Thymus (tissue), 11 donors: ENCODE data around the gene AFF1. TPM values are rescaled to one million over a fixed set of nuclear protein-coding genes. Genes with fewer than 3 reads are reported as not detected.
"Not testable (repeated sequence)": the region's sequence is repeated elsewhere in the genome, so short reads cannot be mapped to it uniquely, and the experiment has no call there.

Experiments used
- DNase-seq, 9 donors: peaks; one replicate each; pipeline ENCODE4 v3.0.0-alpha.2; 2013; ENCODE audit warnings: low spot score in 9 of 9, low read depth in 6 of 9, missing footprints in 1 of 9
- H3K27ac ChIP-seq, 2 donors: one replicate each; pipeline ENCODE4 v1.5.1; 2013; ENCODE audit warnings: control low read depth in 1 of 2, low read depth in 1 of 2, low read length in 1 of 2, mild to moderate bottlenecking in 1 of 2, moderate library complexity in 1 of 2
- H3K27me3 ChIP-seq, 2 donors: one replicate each; pipeline ENCODE4 v1.5.1; 2013; ENCODE audit warnings: low read length in 1 of 2; ENCODE audit not compliant: control insufficient read depth in 2 of 2, insufficient read depth in 1 of 2
- H3K36me3 ChIP-seq, 2 donors: one replicate each; pipeline ENCODE4 v1.5.1; 2013; ENCODE audit warnings: low read length in 1 of 2, mild to moderate bottlenecking in 1 of 2, moderate library complexity in 1 of 2; ENCODE audit not compliant: control insufficient read depth in 2 of 2, insufficient read depth in 2 of 2
- H3K4me1 ChIP-seq, 2 donors: one replicate each; pipeline ENCODE4 v1.5.1; 2013; ENCODE audit warnings: low read length in 2 of 2; ENCODE audit not compliant: control insufficient read depth in 2 of 2, insufficient read depth in 2 of 2
- H3K4me3 ChIP-seq, 2 donors: one replicate each; pipeline ENCODE4 v1.5.1; 2013; ENCODE audit warnings: low read length in 2 of 2, control low read depth in 1 of 2, mild to moderate bottlenecking in 1 of 2
- H3K9me3 ChIP-seq, 2 donors: one replicate each; pipeline ENCODE4 v1.5.1; 2013; ENCODE audit warnings: low read length in 1 of 2, mild to moderate bottlenecking in 1 of 2; ENCODE audit not compliant: control insufficient read depth in 2 of 2, insufficient read depth in 1 of 2
- WGBS: extraction: QIAGEN DNeasy Blood & Tissue Kit; methylation state at CpG from one replicate; pipeline ENCODE4 v1.1.7; 2013; 5-methylcytosine and 5-hydroxymethylcytosine counted together
- polyA plus RNA-seq: library from polyadenylated mRNA; stranded (reverse); fragments of 200-250 nt; gene quantifications from one replicate; pipeline ENCODE4 v1.2.3, GENCODE V29; 2013
- total RNA-seq: library from RNA; stranded (reverse); fragments of 120-200 nt; gene quantifications from one replicate; pipeline ENCODE4 v1.2.4, GENCODE V29; 2013
- donor health status: healthy.

The AFF1 gene
- total and polyA plus RNA-seq, 2 donors = 12.3 to 13.3 TPM

DNA sequence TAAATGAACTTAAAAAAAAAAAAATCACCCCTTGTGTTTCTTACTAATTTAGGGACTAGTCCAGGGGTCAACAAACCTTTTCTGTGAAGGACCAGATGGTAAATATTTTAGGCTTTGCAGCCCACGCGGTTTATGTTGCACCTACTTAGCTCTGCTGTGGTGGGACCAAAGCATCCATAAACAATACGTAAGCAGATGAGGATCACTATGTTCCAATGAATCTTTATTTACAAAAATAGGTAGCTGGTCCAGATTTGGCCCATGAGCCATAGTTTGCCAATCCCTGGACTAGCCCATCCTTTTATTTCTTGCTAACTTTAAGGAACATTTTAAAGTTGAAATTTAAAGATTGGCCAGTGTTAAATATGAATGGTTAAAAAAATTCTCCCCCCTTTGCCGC is 95.3 kb downstream of the AFF1 start:
- Histone ChIP-seq H3K9me3 (no peaks in the 10 kb centered on the region), H3K4me1 (peaks cover 0 to 21% of the 10 kb centered on the region in 2 donors), H3K27ac (peak overlapping the region in 1 of 2 donors; percentile 10), H3K27me3 (no peaks in the 10 kb centered on the region), H3K4me3 (no peak overlapping the region), H3K36me3 (peaks cover 0 to 3% of the 10 kb centered on the region in 2 donors)
- DNase-seq = no peak
- WGBS = 96% methylated on average over 4 of the region's 4 CpGs

DNA sequence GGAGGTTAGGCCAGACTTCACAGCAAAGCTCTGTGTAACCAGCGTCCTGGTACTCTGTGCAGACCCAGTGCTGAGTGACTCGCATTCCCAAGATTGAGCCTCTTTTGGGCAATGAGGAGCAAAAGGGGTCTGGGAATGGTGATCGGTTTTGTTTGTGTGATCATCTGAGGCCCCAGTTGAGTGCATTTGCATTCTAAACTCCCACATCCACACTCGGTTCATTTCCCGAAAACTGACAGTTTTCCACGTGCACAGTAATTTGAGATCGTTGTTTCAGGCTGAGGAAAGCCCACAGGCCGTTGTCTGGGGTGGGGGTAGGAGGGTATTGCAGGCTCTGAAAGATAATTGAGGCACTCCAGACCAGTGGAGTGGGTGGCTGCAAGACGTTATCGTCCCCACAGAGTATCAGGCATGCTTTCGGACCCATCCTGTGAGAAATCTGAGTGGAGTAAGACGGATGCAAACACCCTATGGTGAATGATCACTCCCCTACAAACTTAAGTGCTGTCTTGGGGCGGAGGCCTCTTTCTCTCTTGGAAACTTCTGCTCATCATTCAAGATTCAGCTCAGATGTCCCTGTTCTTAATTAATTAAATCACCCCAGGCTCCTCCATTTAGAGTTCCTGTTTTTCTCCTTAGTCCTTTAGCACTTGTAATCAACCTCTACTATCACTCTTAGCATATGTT is 96.1 kb downstream of the AFF1 start:
- no peaks in the 10 kb centered on the region for H3K9me3 ChIP-seq
- H3K4me3 ChIP-seq = no peak overlapping the region
- 92% methylated on average over 13 of the region's 13 CpGs for WGBS
- peaks cover 0 to 3% of the 10 kb centered on the region in 2 donors for H3K36me3 ChIP-seq
- H3K27ac ChIP-seq = peak overlapping the region; percentile 10 to 32
- peaks cover 0 to 27% of the 10 kb centered on the region in 2 donors for H3K4me1 ChIP-seq
- H3K27me3 ChIP-seq = no peaks in the 10 kb centered on the region
- no peak for DNase-seq

DNA sequence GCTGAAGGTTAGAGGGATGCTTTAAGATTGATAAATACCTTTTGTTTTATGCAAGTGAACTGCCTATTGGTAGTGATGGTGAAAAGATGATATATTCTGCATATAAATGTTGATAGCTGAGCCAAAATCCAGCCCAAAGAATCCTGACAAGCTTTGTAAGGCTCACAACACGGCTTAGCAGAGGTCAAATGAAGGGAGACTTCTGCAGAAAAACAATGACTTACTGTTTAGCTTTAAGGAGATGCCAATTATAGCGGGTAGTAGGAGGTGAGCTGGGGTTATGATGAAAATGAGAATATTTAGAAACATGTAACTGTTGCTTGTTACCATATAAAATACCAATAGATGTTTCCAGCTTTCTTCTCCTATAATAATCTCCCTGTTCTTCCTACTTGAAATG is 97.1 kb downstream of the AFF1 start:
- no peak for DNase-seq
- H3K4me1 ChIP-seq = peaks cover 0 to 23% of the 10 kb centered on the region in 2 donors
- peaks cover 0 to 3% of the 10 kb centered on the region in 2 donors for H3K36me3 ChIP-seq
- WGBS = 86% methylated on average over 2 of the region's 2 CpGs
- no peaks in the 10 kb centered on the region for H3K9me3 ChIP-seq
- H3K4me3 ChIP-seq = no peak overlapping the region
- H3K27me3 ChIP-seq = no peaks in the 10 kb centered on the region
- H3K27ac ChIP-seq = no peak overlapping the region

DNA sequence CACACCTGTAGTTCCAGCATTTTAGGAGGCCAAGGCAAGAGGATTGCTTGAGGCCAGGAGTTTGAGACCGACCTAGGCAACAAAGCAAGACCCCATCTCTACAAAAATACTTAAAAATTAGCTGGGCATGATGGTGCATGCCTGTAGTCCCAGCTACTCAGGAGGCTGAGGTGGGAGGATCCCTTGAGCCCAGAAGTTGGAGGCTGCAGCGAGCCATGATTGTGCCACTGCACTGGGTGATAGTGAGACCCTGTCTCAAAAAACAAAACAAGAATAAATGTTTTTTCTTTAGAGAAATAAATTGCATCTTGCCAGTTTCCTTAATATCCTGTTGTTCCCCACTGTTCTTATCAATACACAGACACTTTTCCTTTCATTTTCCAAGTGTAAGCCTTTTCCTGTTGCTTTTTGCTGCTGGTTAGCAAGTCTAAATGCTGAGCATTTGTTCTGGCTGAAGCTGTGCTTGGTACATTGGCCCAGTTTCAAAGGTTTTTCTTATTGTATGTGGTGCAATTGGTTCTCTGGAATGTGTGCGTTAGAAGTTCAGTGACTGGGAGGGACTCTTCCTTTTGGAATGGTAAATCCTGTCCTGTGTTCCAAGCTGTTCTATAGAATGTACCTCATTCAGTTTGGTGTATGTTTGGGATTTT is 98.2 kb downstream of the AFF1 start:
- DNase-seq = no peak
- WGBS = 96% methylated on average over 3 of the region's 3 CpGs
- Histone ChIP-seq H3K27me3 (no peaks in the 10 kb centered on the region), H3K9me3 (no peaks in the 10 kb centered on the region), H3K27ac (no peak overlapping the region), H3K4me1 (peaks cover 0 to 23% of the 10 kb centered on the region in 2 donors), H3K36me3 (peaks cover 0 to 3% of the 10 kb centered on the region in 2 donors), H3K4me3 (no peak overlapping the region)

DNA sequence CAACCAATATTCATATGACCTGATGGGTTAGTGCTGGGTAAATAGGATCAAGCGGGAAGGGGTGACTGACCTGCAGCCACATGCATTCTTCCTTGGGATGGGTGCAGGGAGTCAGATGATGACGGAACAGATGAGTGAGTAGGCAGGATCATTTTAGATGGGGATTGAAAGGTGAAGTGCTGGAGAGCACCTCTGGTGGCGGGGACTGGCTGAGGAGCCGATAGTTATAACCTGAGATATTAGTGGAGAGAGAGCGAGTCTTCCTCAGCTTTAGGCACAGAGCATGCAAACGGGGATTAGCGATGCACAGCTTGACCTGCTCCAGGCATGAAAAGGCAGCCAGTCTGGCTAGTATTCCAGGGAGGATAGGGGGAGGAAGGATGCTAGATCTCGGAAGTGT is 99.1 kb downstream of the AFF1 start:
- no peak for DNase-seq
- H3K27ac ChIP-seq = no peak overlapping the region
- H3K36me3 ChIP-seq = peaks cover 0 to under 1% of the 10 kb centered on the region in 2 donors
- 97% methylated on average over 8 of the region's 8 CpGs for WGBS
- H3K27me3 ChIP-seq = no peaks in the 10 kb centered on the region
- peaks cover 0 to 21% of the 10 kb centered on the region in 2 donors for H3K4me1 ChIP-seq
- H3K4me3 ChIP-seq = no peak overlapping the region
- no peaks in the 10 kb centered on the region for H3K9me3 ChIP-seq

DNA sequence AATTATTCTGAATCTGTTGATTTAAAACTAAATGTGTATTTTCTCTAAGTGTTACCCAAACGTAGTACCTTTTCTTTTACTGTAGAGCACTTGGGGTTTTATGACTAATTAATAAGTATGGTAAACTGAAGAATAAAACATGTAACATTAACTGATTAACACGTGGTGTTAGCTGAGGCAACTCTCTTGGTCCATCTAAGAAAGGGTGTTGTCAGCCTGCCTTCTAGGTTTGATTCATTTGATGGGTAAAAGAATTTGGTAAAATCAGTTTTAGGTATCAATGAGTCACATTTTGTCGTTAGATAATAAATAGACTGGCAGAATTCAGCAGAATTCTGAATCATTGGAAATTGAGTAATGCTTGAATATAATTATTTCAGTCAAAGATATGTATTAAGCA is 99.7 kb downstream of the AFF1 start:
- Histone ChIP-seq H3K27me3 (no peaks in the 10 kb centered on the region), H3K36me3 (peaks cover 0 to 3% of the 10 kb centered on the region in 2 donors), H3K4me1 (peaks cover 0 to 20% of the 10 kb centered on the region in 2 donors), H3K27ac (no peak overlapping the region), H3K9me3 (no peaks in the 10 kb centered on the region), H3K4me3 (no peak overlapping the region)
- WGBS = 93% methylated on average over 3 of the region's 3 CpGs
- no peak for DNase-seq

DNA sequence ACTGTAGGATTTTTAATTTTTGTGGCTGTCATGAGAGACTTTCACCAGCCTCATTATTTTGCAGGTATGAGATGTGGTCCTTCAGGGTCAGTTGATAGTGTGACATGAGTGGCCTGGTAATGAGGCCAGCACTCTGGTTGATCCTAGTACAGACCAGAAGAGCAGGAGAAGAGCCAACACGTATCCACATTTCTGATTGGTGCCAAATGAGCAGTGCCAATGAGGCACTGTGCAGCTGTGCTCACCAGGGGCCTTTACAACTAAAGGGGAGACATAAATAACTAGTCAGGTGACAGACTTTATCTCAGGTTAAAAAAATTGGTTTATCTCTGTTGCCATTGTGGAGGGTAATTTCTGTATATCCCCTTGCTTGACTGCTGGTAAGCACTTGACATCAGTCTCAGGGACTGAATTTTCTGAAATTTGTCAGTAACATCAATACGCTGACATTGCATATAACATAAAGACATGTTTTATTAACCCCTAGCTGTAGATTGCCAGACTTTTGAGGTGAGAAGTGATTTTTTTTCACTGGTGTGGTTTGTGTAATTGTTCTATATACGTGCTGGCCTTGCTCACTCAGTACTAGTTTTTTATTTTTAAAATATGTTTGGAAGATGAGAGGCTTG is 101.2 kb downstream of the AFF1 start:
- Histone ChIP-seq H3K27ac (no peak overlapping the region), H3K4me3 (no peak overlapping the region), H3K36me3 (peaks cover 0 to 3% of the 10 kb centered on the region in 2 donors), H3K9me3 (no peaks in the 10 kb centered on the region), H3K27me3 (no peaks in the 10 kb centered on the region), H3K4me1 (peaks cover 0 to 11% of the 10 kb centered on the region in 2 donors)
- 89% methylated on average over 3 of the region's 3 CpGs for WGBS
- no peak for DNase-seq

DNA sequence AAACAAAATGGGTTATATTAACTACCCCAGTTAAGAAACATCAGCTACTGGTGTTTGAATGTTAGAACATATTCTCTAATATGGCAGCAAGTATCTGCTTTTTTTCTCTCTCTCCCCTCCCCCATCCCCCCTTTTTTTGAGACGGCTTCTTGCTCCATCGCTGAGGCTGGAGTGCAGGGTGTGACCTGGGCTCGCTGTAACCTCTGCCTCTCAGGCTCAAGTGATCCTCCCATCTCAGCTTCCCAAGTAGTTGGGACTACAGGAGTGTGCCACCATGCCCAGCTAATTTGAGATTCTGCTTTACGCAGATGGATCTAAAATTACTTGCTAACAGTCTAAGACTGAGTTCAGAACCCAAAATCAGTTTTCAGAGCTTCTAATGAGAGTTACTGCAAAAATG is 101.9 kb downstream of the AFF1 start:
- WGBS = 82% methylated on average over 4 of the region's 4 CpGs
- Histone ChIP-seq H3K36me3 (peaks cover 0 to 3% of the 10 kb centered on the region in 2 donors), H3K9me3 (no peaks in the 10 kb centered on the region), H3K4me3 (no peak overlapping the region), H3K4me1 (peaks cover 0 to 13% of the 10 kb centered on the region in 2 donors), H3K27me3 (no peaks in the 10 kb centered on the region), H3K27ac (no peak overlapping the region)
- DNase-seq = no peak

DNA sequence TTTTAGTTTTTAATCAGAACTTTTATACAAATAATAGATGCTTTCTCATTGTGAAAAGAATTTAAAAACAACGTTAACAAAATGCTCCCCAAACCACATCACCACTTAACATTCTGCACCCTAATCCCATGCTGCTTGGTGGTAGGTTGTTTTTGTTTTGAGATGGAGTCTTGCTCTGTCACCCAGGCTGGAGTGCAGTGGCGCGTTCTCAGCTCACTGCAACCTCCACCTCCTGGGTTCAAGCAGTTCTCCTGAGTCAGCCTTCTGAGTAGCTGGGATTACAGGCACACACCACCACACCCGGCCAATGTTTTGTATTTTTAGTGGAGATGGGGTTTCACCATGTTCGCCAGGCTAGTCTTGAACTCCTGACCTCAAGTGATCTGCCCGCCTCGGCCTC is 102.4 kb downstream of the AFF1 start:
- 95% methylated on average over 7 of the region's 7 CpGs for WGBS
- not testable (repeated sequence) for H3K27ac ChIP-seq, H3K9me3 ChIP-seq, H3K27me3 ChIP-seq, H3K36me3 ChIP-seq, DNase-seq, H3K4me3 ChIP-seq
- H3K4me1 ChIP-seq = peaks cover 0 to 13% of the 10 kb centered on the region in 2 donors
